ENCODE results near the gene PTPA.

The PTPA gene

DNA sequence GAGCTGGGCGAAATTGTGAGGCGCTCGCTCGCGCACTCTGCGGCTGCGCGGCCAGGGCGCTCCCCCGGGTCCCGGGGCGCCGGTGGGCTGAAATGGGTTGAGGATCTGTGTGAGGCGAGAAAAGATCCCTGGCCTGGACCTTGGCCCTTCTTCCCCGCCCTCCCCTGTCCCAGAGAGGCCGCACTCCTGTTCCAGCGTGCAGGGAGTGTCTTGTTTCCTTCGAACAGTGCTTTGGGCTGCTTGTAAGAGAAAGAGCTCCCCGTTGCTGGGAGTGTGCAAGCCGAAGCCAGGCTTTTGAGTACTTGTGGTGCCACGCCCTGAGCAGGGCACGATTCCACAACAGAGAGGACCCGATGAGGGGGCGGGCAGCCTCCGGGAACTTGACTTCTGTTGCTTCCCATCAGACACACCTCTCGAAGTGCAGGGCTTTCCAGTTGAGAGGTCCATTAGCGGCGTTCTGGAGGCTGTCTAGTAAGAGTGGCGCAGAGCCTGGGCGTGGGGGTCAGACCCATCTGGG, 29.8 kb upstream of the PTPA start:
- DNase-seq (ENCODE audit: extremely low read depth in 1 of 2, low read depth in 1 of 2), result no peak

- DNase-seq (ENCODE audit: extremely low read depth in 1 of 2, low read depth in 1 of 2), result no peak
Observed at GRCh38 chr9:129084087-129084486, 27.1 kb upstream of the PTPA start.

- DNase-seq (ENCODE audit: extremely low read depth in 1 of 2, low read depth in 1 of 2), result no peak
Observed at GRCh38 chr9:129089246-129089645, 22.0 kb upstream of the PTPA start.

GRCh38 chr9:129093602-129094386, 17.4 kb upstream of the PTPA start:
- no peak for DNase-seq (ENCODE audit: extremely low read depth in 1 of 2, low read depth in 1 of 2)

GRCh38 chr9:129094387-129095169, 16.6 kb upstream of the PTPA start:
- DNase-seq (ENCODE audit: extremely low read depth in 1 of 2, low read depth in 1 of 2), result no peak

DNA sequence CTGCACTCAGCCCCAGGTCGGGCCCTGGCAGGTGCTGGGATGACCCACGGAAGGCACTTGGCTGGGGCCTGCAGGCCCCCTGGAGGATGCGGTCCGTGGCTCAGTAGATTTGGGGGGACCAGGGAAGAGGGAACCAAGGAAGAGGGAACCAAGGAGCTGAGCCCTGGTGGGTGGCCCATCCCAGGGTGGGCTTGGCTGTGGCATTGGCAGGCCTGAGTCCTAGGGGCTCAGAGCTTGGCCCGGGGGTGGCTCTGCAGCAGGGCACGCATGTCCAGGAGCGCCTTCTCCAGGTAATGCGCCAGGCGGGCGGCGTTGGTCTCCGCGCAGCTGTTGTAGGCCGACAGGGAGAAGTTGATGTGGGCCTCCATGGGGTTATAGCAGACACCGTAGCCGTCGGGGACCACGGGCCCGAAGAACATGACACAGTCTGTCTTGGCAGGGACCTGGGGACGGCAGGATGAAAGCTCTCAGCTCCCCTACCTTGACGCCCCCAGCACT, 16.0 kb upstream of the PTPA start:
- no peak for DNase-seq (ENCODE audit: extremely low read depth in 1 of 2, low read depth in 1 of 2)

DNA sequence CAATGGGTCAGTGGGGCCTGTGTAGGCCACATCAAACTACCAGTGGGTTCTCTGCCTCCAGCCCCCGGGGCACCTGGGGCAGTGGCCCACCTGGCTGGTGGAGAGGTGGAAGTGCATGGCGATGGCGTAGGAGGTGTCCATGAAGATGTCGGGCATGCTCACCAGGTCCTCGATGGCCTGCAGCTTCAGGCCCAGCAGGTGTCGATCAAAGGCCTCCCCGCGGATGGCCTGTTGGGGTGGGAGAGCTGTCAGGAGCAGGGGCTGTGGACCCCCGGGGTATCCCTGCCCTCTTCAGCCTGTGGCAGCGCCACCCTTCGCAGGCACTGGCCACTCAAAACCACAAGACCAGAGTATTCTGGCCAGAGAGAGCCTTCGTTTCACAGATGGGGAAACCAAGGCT, 15.3 kb upstream of the PTPA start:
- no peak for DNase-seq (ENCODE audit: extremely low read depth in 1 of 2, low read depth in 1 of 2)

GRCh38 chr9:129097671-129098306, 13.4 kb upstream of the PTPA start:
- no peak for DNase-seq (ENCODE audit: extremely low read depth in 1 of 2, low read depth in 1 of 2)

- DNase-seq (ENCODE audit: extremely low read depth in 1 of 2, low read depth in 1 of 2), result no peak
Observed at GRCh38 chr9:129098328-129098727, 12.9 kb upstream of the PTPA start.

DNA sequence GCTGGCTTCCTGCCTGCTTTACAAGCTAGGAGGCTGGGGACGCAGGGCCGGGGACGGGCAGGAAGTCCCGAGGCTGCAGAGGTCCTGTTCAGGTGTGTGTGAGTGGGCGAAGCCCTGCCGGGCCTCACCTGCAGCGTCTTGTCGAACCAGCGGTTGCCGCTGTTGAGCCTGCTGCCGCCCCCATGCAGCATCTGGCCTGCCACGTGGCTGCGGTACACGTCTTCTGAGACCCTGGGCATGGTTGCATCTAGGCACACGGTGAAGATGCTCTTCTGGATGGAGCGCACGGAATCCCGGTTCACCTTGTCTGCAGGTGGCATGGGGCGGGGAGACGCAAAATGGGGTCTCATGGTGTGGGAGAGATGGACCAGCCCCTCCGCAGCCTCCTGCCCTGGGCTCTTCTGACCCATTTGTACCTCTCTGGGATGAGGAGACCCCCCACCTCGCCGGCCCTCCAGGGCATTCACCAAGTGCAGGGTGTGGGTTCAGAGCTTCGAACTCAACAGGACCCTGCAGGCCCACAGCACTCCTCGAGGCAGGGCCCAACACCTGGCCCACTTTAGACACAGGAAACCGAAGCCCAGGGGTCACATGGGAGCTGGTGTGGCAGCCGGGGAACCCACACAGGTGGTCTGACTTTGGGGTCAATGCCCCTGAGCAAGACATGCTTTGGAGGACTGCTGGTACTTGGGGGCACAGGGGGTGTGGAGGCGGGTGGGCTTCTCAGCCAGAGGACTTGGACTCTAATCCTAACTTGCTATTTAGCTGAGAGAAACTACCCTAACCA, 10.6 kb upstream of the PTPA start:
- DNase-seq (ENCODE audit: extremely low read depth in 1 of 2, low read depth in 1 of 2), result no peak

- no peak for DNase-seq (ENCODE audit: extremely low read depth in 1 of 2, low read depth in 1 of 2)
Observed at GRCh38 chr9:129101279-129101678, 9.9 kb upstream of the PTPA start.

GRCh38 chr9:129102095-129102525, 9.1 kb upstream of the PTPA start:
- no peak for DNase-seq (ENCODE audit: extremely low read depth in 1 of 2, low read depth in 1 of 2)

GRCh38 chr9:129102791-129103594, 8.2 kb upstream of the PTPA start:
- DNase-seq (ENCODE audit: extremely low read depth in 1 of 2, low read depth in 1 of 2), result no peak

GRCh38 chr9:129103595-129103965, 7.6 kb upstream of the PTPA start:
- no peak for DNase-seq (ENCODE audit: extremely low read depth in 1 of 2, low read depth in 1 of 2)

DNA sequence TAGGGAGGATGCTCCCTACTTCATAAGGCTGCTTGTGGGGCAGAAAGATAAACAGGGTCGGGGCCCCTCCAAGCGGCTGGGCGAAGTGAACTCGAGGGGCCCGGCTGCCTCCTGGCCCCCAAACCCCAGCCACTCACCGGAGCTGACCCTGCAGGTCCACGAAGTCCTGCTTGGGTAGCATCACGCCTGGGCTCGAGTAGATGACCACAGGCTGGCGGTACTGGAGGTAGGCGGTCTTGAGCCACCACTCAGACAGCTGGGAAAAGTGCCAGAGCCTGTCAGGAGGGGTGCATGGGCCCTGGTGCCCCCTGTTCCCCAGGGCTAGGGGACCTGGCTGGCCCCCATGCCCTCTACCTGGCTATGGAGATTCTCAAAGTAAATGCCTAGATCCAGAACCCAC, 7.2 kb upstream of the PTPA start:
- no peak for DNase-seq (ENCODE audit: extremely low read depth in 1 of 2, low read depth in 1 of 2)

GRCh38 chr9:129105857-129106694, 5.1 kb upstream of the PTPA start:
- DNase-seq (ENCODE audit: extremely low read depth in 1 of 2, low read depth in 1 of 2), result no peak

GRCh38 chr9:129107651-129108050, 3.6 kb upstream of the PTPA start:
- no peak for DNase-seq (ENCODE audit: extremely low read depth in 1 of 2, low read depth in 1 of 2)

- no peak for DNase-seq (ENCODE audit: extremely low read depth in 1 of 2, low read depth in 1 of 2)
Observed at GRCh38 chr9:129108083-129108804, 3.0 kb upstream of the PTPA start.

All from activated CD8-positive, alpha-beta memory T cell treated with anti-CD3 and anti-CD28 coated beads for 1 hour (primary cell).